Fibroblast of the aortic adventitia (primary cell): ENCODE results near the gene THEM4. TPM values are rescaled to one million over a fixed set of nuclear protein-coding genes. Genes with fewer than 3 reads are reported as not detected.
A peak's percentile ranks its signal among the peaks of the same experiment; 100 is the strongest.

Source experiments
- DNase-seq: peaks from one replicate; pipeline ENCODE4 v3.0.0-alpha.2; 2010; ENCODE audit warnings: low read depth
- H3K4me3 ChIP-seq: 2 replicates; pipeline ENCODE4 v1.5.1; 2011; ENCODE audit warnings: low read depth, mild to moderate bottlenecking, control low read depth, low read length, moderate library complexity
- CTCF ChIP-seq: IDR thresholded peaks from 2 replicates; pipeline ENCODE4 v1.5.1; 2011; ENCODE audit warnings: mild to moderate bottlenecking, low read length, control low read depth, inconsistent platforms; ENCODE audit not compliant: insufficient read depth
- total RNA-seq: library from RNA; depleted of rRNA; stranded (reverse); fragments of >200 nt; gene quantifications from 2 replicates; pipeline ENCODE4 v1.2.3, GENCODE V29; 2012; ENCODE audit warnings: low replicate concordance

The THEM4 gene
- 6.3 and 18.3 TPM in 2 replicates for total RNA-seq

GRCh38 chr1:151909167-151910149 is at the start of gene THEM4:
Gene THEM4 (minus strand): TSS chr1:151909511. CDS start chr1:151909458, 53 bp downstream.
- peak within 1 kb of the TSS; percentile 85 for H3K4me3 ChIP-seq
- DNase-seq = peak; percentile 95
- TF ChIP-seq CTCF = peak; percentile 6

- no peak overlapping the region for H3K4me3 ChIP-seq
- no peak for TF ChIP-seq CTCF
- DNase-seq = no peak
Measured at GRCh38 chr1:151958959-151959358, 49.6 kb upstream of the THEM4 start.

- no peak overlapping the region for H3K4me3 ChIP-seq
- no peak for TF ChIP-seq CTCF
- DNase-seq = no peak
Measured at GRCh38 chr1:151956957-151957497, 47.7 kb upstream of the THEM4 start.

GRCh38 chr1:151953409-151954094 is 44.2 kb upstream of the THEM4 start:
- no peak overlapping the region for H3K4me3 ChIP-seq
- no peak for TF ChIP-seq CTCF
- no peak for DNase-seq

- DNase-seq = no peak
- TF ChIP-seq CTCF = no peak
- H3K4me3 ChIP-seq = no peak overlapping the region
Measured at GRCh38 chr1:151952811-151953210, 43.5 kb upstream of the THEM4 start.

GRCh38 chr1:151949371-151950193 is 40.3 kb upstream of the THEM4 start:
- DNase-seq = no peak
- no peak overlapping the region for H3K4me3 ChIP-seq
- TF ChIP-seq CTCF = no peak
